CD4-positive, alpha-beta T cell treated with Interleukin-17A for 1 hour (primary cell): Measurements from ENCODE around the gene CFL2.
"Not testable (repeated sequence)": the region's sequence is repeated elsewhere in the genome, so short reads cannot be mapped to it uniquely, and the experiment has no call there.

Source experiments
- DNase-seq: peaks from one replicate; pipeline ENCODE4 v3.0.0-alpha.2; 2020

Gene CFL2

GRCh38 chr14:34714320-34715126 lies at the start of gene CFL2:
TSS of gene CFL2 (minus strand) at chr14:34714593. CDS start at chr14:34714540, 53 bp downstream.
- peak; percentile 84 for DNase-seq

GRCh38 chr14:34755215-34755614 lies 40.8 kb upstream of the CFL2 start:
- DNase-seq: no peak

GRCh38 chr14:34754687-34755086 lies 40.3 kb upstream of the CFL2 start:
- no peak for DNase-seq

GRCh38 chr14:34750670-34751069 lies 36.3 kb upstream of the CFL2 start:
- DNase-seq: no peak

- no peak for DNase-seq
Observed at GRCh38 chr14:34750233-34750632, 35.8 kb upstream of the CFL2 start.

- no peak for DNase-seq
Observed at GRCh38 chr14:34749408-34749807, 35.0 kb upstream of the CFL2 start.

GRCh38 chr14:34742270-34743115 lies 28.1 kb upstream of the CFL2 start:
- DNase-seq: no peak

- peak; percentile 50 for DNase-seq
Observed at GRCh38 chr14:34741840-34742239, 27.4 kb upstream of the CFL2 start.

GRCh38 chr14:34740139-34740538 lies 25.7 kb upstream of the CFL2 start:
- DNase-seq: not testable (repeated sequence)

- DNase-seq: not testable (repeated sequence)
Observed at GRCh38 chr14:34737079-34737478, 22.7 kb upstream of the CFL2 start.

- DNase-seq: no peak
Observed at GRCh38 chr14:34733245-34733644, 18.9 kb upstream of the CFL2 start.

GRCh38 chr14:34732802-34733201 lies 18.4 kb upstream of the CFL2 start:
- DNase-seq: no peak

GRCh38 chr14:34723867-34724266 lies 9.5 kb upstream of the CFL2 start:
- DNase-seq: no peak

- peak; percentile 64 for DNase-seq
Observed at GRCh38 chr14:34722723-34723545, 8.5 kb upstream of the CFL2 start.

GRCh38 chr14:34721129-34721528 lies 6.7 kb upstream of the CFL2 start:
- no peak for DNase-seq

- DNase-seq: no peak
Observed at GRCh38 chr14:34718750-34719304, 4.4 kb upstream of the CFL2 start.

GRCh38 chr14:34715127-34715863 lies 902 bp upstream of the CFL2 start:
- no peak for DNase-seq

GRCh38 chr14:34713681-34714319 lies 593 bp downstream of the CFL2 start:
- DNase-seq: peak; percentile 30

- DNase-seq: no peak
Observed at GRCh38 chr14:34713122-34713680, 1.2 kb downstream of the CFL2 start.

GRCh38 chr14:34711796-34712712 lies 2.3 kb downstream of the CFL2 start:
- no peak for DNase-seq
